ENCODE measurements around the gene BICD1.

DNA sequence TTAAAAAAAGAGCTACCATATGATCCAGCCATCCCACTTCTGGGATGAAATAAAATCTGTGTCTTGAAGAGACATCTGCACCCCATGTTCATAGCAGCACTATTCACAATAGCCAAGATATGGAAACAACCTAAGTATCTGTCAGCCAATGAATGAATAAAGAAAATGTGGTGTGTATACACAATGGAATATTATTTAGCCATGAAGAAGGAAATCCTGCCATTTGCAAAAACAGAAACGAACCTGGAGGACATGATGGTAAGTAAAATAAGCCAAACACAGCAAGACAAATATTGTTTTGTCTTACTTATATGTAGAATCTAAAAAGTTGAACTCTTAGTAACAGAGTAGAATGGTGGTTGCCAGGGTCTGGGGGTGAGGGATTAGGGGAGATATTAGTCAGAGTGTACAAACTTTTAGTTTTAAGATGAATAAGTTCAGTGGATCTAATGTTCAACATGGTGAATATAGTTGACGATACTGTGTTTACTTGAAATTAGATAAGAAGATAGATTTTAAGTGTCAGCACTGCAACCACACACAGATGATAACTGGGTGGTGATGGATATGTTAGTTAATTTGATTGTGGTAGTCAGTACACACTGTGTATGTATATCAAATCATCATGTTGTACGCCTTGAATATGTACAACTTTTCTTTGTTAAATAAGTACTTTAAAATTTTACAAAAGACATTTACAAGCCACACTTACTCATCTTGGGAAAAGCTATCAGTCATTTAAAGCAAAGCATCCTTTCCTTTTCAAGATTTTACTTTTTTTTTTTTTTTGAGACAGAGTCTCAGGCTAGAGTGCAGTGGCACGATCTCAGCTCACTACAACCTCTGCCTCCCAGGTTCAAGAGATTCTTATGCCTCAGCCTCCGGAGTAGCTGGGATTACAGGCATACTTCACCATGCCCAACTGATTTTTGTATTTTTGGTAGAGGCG is 89.9 kb downstream of the BICD1 start:
- TF ChIP-seq CTCF (conservative IDR thresholded peaks at IDR 0.05; ENCODE audit: low read depth, low read length): no peak
- TF ChIP-seq EZH2 (IDR thresholded peaks at IDR 0.05; ENCODE audit: low read length, unreplicated experiment): no peak
